Measurements from ENCODE around the gene SLC19A3.

DNA sequence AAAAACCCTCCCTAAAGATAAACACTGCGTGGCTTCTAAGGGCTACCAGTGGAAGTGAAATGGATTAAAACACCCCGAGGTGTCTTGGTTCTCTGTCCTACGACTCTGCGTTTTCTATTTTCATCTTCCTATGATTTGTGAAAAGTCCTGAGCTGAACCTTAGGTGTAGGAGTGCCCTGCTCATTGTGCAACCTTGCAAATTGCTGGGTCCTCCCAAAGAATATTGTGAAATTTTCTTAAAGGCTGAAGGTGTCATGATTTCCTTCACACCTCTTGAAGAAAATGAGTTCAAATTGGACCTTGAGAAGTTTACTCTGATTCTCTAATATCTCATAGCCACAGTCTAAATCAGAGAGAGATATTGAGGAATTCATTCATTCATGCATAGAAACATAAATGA, 1.8 kb upstream of the SLC19A3 start:
- TF ChIP-seq EP300 (IDR thresholded peaks at IDR 0.05) (no peak), POLR2A (IDR thresholded peaks at IDR 0.05) (no peak)
- TF ChIP-seq, protein P1, sequence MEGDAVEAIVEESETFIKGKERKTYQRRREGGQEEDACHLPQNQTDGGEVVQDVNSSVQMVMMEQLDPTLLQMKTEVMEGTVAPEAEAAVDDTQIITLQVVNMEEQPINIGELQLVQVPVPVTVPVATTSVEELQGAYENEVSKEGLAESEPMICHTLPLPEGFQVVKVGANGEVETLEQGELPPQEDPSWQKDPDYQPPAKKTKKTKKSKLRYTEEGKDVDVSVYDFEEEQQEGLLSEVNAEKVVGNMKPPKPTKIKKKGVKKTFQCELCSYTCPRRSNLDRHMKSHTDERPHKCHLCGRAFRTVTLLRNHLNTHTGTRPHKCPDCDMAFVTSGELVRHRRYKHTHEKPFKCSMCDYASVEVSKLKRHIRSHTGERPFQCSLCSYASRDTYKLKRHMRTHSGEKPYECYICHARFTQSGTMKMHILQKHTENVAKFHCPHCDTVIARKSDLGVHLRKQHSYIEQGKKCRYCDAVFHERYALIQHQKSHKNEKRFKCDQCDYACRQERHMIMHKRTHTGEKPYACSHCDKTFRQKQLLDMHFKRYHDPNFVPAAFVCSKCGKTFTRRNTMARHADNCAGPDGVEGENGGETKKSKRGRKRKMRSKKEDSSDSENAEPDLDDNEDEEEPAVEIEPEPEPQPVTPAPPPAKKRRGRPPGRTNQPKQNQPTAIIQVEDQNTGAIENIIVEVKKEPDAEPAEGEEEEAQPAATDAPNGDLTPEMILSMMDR (IDR thresholded peaks at IDR 0.05): no peak
